ENCODE measurements around the gene CBLN3. TPM values are rescaled to one million over a fixed set of nuclear protein-coding genes. Genes with fewer than 3 reads are reported as not detected.

The CBLN3 gene
- total RNA-seq, 3 donors from 2014 or later (not counting 1 experiment from before 2014, with no cell fraction given), result 0.75 to 1.5 (median 1.1) TPM

- H3K27ac Mint-ChIP-seq, result no peak overlapping the region
- H3K36me3 ChIP-seq (ENCODE audit: control insufficient read depth, insufficient read depth, low read length), result no peaks in the 10 kb centered on the region
- H3K4me1 ChIP-seq (ENCODE audit: control insufficient read depth, insufficient read depth, low read length), result no peaks in the 10 kb centered on the region
- no peaks in the 10 kb centered on the region for H3K36me3 Mint-ChIP-seq
- no peak overlapping the region for H3K27ac ChIP-seq (ENCODE audit: low read length)
- intact Hi-C loops (cut with micrococcal nuclease), result no loop called here
- no peak overlapping the region for H3K4me3 ChIP-seq (ENCODE audit: low read length)
- H3K4me1 Mint-ChIP-seq, result no peaks in the 10 kb centered on the region
- no peaks in the 10 kb centered on the region for H3K9me3 Mint-ChIP-seq
- H3K4me3 Mint-ChIP-seq, result no peak overlapping the region
- 82% methylated on average over 4 of the region's 6 CpGs for WGBS (ENCODE audit: insufficient coverage)
- H3K9me3 ChIP-seq (ENCODE audit: control insufficient read depth, insufficient read depth, low read length), result no peaks in the 10 kb centered on the region
- no peak for DNase-seq
- ATAC-seq, result no peak
- no peaks in the 10 kb centered on the region for H3K27me3 ChIP-seq (ENCODE audit: control insufficient read depth, insufficient read depth, low read length)
- TF ChIP-seq, protein P1, sequence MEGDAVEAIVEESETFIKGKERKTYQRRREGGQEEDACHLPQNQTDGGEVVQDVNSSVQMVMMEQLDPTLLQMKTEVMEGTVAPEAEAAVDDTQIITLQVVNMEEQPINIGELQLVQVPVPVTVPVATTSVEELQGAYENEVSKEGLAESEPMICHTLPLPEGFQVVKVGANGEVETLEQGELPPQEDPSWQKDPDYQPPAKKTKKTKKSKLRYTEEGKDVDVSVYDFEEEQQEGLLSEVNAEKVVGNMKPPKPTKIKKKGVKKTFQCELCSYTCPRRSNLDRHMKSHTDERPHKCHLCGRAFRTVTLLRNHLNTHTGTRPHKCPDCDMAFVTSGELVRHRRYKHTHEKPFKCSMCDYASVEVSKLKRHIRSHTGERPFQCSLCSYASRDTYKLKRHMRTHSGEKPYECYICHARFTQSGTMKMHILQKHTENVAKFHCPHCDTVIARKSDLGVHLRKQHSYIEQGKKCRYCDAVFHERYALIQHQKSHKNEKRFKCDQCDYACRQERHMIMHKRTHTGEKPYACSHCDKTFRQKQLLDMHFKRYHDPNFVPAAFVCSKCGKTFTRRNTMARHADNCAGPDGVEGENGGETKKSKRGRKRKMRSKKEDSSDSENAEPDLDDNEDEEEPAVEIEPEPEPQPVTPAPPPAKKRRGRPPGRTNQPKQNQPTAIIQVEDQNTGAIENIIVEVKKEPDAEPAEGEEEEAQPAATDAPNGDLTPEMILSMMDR (IDR thresholded peaks at IDR 0.05), result no peak
- H3K27me3 Mint-ChIP-seq (ENCODE audit: low read depth in 2 of 2), result peaks cover 12 to 13% of the 10 kb centered on the region in 2 donors
Measured at GRCh38 chr14:24409192-24409591, 20.3 kb downstream of the CBLN3 start.

DNA sequence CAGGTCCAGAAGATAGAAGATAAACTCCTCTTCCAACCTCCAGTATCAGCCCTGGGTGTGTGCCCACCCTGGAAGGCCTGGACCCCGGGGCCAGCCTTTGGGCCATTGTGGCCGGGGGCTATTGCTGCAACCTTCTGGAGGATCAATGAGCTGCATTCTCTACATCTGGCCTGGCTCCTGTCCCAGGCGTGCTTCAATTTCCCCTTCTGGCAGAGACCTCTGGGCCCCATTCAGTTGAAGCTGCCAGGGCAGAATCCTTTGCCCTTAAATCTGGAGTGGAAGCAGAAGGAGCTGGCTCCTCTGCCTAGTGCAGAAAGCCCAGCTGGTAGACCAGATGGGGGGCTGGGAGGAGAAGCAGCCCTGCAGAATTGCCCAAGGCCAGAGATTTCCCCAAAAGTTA is 20.7 kb downstream of the CBLN3 start:
- Mint-ChIP-seq H3K36me3 (no peaks in the 10 kb centered on the region), H3K4me1 (no peaks in the 10 kb centered on the region), H3K27me3 (ENCODE audit: low read depth in 2 of 2) (peaks cover 17% of the 10 kb centered on the region in 2 donors), H3K4me3 (no peak overlapping the region), H3K9me3 (no peaks in the 10 kb centered on the region), H3K27ac (no peak overlapping the region)
- Histone ChIP-seq H3K4me1 (ENCODE audit: control insufficient read depth, insufficient read depth, low read length) (no peaks in the 10 kb centered on the region), H3K36me3 (ENCODE audit: control insufficient read depth, insufficient read depth, low read length) (no peaks in the 10 kb centered on the region), H3K27me3 (ENCODE audit: control insufficient read depth, insufficient read depth, low read length) (no peaks in the 10 kb centered on the region), H3K27ac (ENCODE audit: low read length) (no peak overlapping the region), H3K4me3 (ENCODE audit: low read length) (no peak overlapping the region), H3K9me3 (ENCODE audit: control insufficient read depth, insufficient read depth, low read length) (no peaks in the 10 kb centered on the region)
- TF ChIP-seq, protein P1 (IDR thresholded peaks at IDR 0.05), result no peak
- WGBS (ENCODE audit: insufficient coverage), result 74% methylated on average over 3 of the region's 3 CpGs
- intact Hi-C loops (cut with micrococcal nuclease), result no loop called here
- DNase-seq, result no peak
- ATAC-seq, result no peak

- Histone ChIP-seq H3K4me3 (ENCODE audit: low read length) (no peak overlapping the region), H3K4me1 (ENCODE audit: control insufficient read depth, insufficient read depth, low read length) (no peaks in the 10 kb centered on the region), H3K36me3 (ENCODE audit: control insufficient read depth, insufficient read depth, low read length) (no peaks in the 10 kb centered on the region), H3K27ac (ENCODE audit: low read length) (no peak overlapping the region), H3K27me3 (ENCODE audit: control insufficient read depth, insufficient read depth, low read length) (no peaks in the 10 kb centered on the region), H3K9me3 (ENCODE audit: control insufficient read depth, insufficient read depth, low read length) (no peaks in the 10 kb centered on the region)
- ATAC-seq (no peak), DNase-seq (no peak)
- intact Hi-C loops (cut with micrococcal nuclease), result no loop called here
- no peaks in the 10 kb centered on the region for H3K9me3 Mint-ChIP-seq
- H3K36me3 Mint-ChIP-seq, result no peaks in the 10 kb centered on the region
- TF ChIP-seq, protein P1 (IDR thresholded peaks at IDR 0.05), result no peak
- 91% methylated on average over 18 of the region's 18 CpGs for WGBS (ENCODE audit: insufficient coverage)
- peaks cover 22 to 25% of the 10 kb centered on the region in 2 donors for H3K27me3 Mint-ChIP-seq (ENCODE audit: low read depth in 2 of 2)
- no peaks in the 10 kb centered on the region for H3K4me1 Mint-ChIP-seq
- H3K4me3 Mint-ChIP-seq, result no peak overlapping the region
- H3K27ac Mint-ChIP-seq, result no peak overlapping the region
Measured at GRCh38 chr14:24407608-24408325, 21.7 kb downstream of the CBLN3 start.

DNA sequence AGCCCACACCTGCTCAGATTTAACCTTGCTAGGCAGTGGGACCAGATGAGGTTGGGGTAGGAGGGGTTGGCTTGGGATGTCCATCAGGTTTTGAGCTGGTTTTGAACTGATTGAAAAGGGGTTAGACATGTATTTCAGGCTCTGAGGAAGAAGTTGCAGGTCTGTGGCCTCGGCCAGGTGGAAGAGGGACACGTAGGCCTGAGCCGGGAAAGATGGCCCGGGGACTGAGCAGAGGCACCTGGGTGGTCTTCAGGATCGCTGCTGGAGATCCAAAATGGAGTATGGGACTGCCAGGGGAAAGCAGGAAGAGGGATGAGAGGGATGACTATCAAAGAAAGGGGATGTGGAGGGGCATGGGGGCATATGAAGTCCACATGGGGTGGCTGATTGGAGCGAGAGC is 23.1 kb downstream of the CBLN3 start:
- Histone ChIP-seq H3K9me3 (ENCODE audit: control insufficient read depth, insufficient read depth, low read length) (no peaks in the 10 kb centered on the region), H3K27me3 (ENCODE audit: control insufficient read depth, insufficient read depth, low read length) (no peaks in the 10 kb centered on the region), H3K4me3 (ENCODE audit: low read length) (no peak overlapping the region), H3K4me1 (ENCODE audit: control insufficient read depth, insufficient read depth, low read length) (no peaks in the 10 kb centered on the region), H3K27ac (ENCODE audit: low read length) (no peak overlapping the region), H3K36me3 (ENCODE audit: control insufficient read depth, insufficient read depth, low read length) (no peaks in the 10 kb centered on the region)
- Mint-ChIP-seq H3K27me3 (ENCODE audit: low read depth in 2 of 2) (peaks cover 31 to 34% of the 10 kb centered on the region in 2 donors), H3K9me3 (no peaks in the 10 kb centered on the region), H3K36me3 (no peaks in the 10 kb centered on the region), H3K4me1 (no peaks in the 10 kb centered on the region), H3K27ac (no peak overlapping the region), H3K4me3 (no peak overlapping the region)
- TF ChIP-seq, protein P1 (IDR thresholded peaks at IDR 0.05), result no peak
- intact Hi-C loops (cut with micrococcal nuclease), result no loop called here
- ATAC-seq (no peak), DNase-seq (no peak)
- WGBS (ENCODE audit: insufficient coverage), result 84% methylated on average over 6 of the region's 6 CpGs
